Measurements from ENCODE around the gene OR7A5.

GRCh38 chr19:14814982-14815652 lies 19.9 kb downstream of the OR7A5 start:
- TF ChIP-seq CTCF (IDR thresholded peaks at IDR 0.05) (no peak), POLR2A (IDR thresholded peaks at IDR 0.05) (no peak)
